K562 (cell line): ENCODE data around the gene KIF1A. TPM values are rescaled to one million over a fixed set of nuclear protein-coding genes. Genes with fewer than 3 reads are reported as not detected.

Experiments used
- EWSR1 ChIP-seq: fragments of 450-650 bp; IDR thresholded peaks from 2 replicates; pipeline ENCODE4 v1.6.1; 2018; ENCODE audit warnings: borderline replicate concordance, mild to moderate bottlenecking, low read depth, moderate library complexity; ENCODE audit not compliant: partially characterized antibody
- ZBTB5 ChIP-seq: fragments of 450-650 bp; IDR thresholded peaks from 2 replicates; pipeline ENCODE4 v1.6.1; 2017; ENCODE audit warnings: antibody characterized with exemption
- ZNF740 ChIP-seq, 3 experiments: fragments of 200-800 bp in 1 of 3; sonication (Bioruptor generic) in 1 of 3; sonication (generic) in 1 of 3; formaldehyde crosslinking in 1 of 3; IDR thresholded peaks; 2 replicates each; pipeline versions ENCODE4 v1.6.1 to v1.8.0; 2016 to 2022; ENCODE audit warnings: mild to moderate bottlenecking in 2 of 3, missing compliant biosample characterization in 2 of 3, missing genetic modification characterization in 2 of 3, missing genetic modification reagents in 1 of 3
- polyA plus RNA-seq, 8 experiments: library from polyadenylated mRNA; depleted of rRNA in 4 of 8; stranded (reverse) in 5 of 8; unstranded in 3 of 8; fragments of >200 nt; fragmentation: Nextera tagmentation in 2 of 8; fragmentation: Illumina TruSeq in 1 of 8; extraction: Ambion mirVana in 2 of 8; extraction: Trizol in 1 of 8; gene quantifications; 2 replicates each; pipeline versions ENCODE4 v1.2.1 to v1.2.3, GENCODE V29; 2011 to 2014; ENCODE audit warnings: inconsistent platforms in 1 of 8, missing spikeins in 1 of 8
- total RNA-seq, 7 experiments: library from RNA; depleted of rRNA in 6 of 7; stranded (reverse); fragments of >200 nt in 6 of 7; fragmentation: Illumina TruSeq in 2 of 7; extraction: Trizol in 2 of 7; gene quantifications; 2 replicates each; pipeline versions ENCODE4 v1.2.1 to v1.2.3, GENCODE V29; 2011 to 2021; ENCODE audit warnings: low replicate concordance in 1 of 7

The KIF1A gene
- total and polyA plus RNA-seq, 9 of the 15 experiments (the other 6 are each of a cell fraction or from before 2014, with no cell fraction given): 0.07 to 1.4 (median 0.45) TPM; not detected in 2

- TF ChIP-seq ZBTB5: no peak
- no peak for TF ChIP-seq EWSR1
- peak; percentile 71; the same call in 1 of the 2 replicates for TF ChIP-seq ZNF740 (CRISPR knock-in tag; IDR thresholded peaks at IDR 0.05)
- TF ChIP-seq ZNF740 (tag; IDR thresholded peaks at IDR 0.05): no peak
These were observed 34.3 kb downstream of the KIF1A start (continued) for GRCh38 chr2:240785424-240786335.
